HepG2 (cell line): ENCODE results near the gene B4GALT3. TPM values are rescaled to one million over a fixed set of nuclear protein-coding genes. Genes with fewer than 3 reads are reported as not detected.

ENCODE experiments used
- AHR ChIP-seq: IDR thresholded peaks from 2 replicates; pipeline ENCODE4 v1.6.1; 2018; ENCODE audit warnings: missing genetic modification reagents, missing compliant biosample characterization
- AKAP8 ChIP-seq: sonication (generic); formaldehyde crosslinking; IDR thresholded peaks from 2 replicates; pipeline ENCODE4 v1.5.1; 2020; ENCODE audit warnings: mild to moderate bottlenecking, missing genetic modification reagents
- BRD4 ChIP-seq: sonication (generic); formaldehyde crosslinking; IDR thresholded peaks from 2 replicates; pipeline ENCODE4 v1.4.0; 2020; ENCODE audit warnings: missing genetic modification reagents
- CSRNP1 ChIP-seq: sonication (generic); formaldehyde crosslinking; IDR thresholded peaks from 2 replicates; pipeline ENCODE4 v1.8.1; 2023; ENCODE audit warnings: mild to moderate bottlenecking, missing genetic modification reagents
- GABPA ChIP-seq, 2 experiments: IDR thresholded peaks; 2 replicates each; pipeline ENCODE4 v1.6.1; 2011 to 2016; ENCODE audit warnings: low read depth in 2 of 2, low read length in 1 of 2, missing biosample characterization in 1 of 2, missing genetic modification characterization in 1 of 2
- HDAC1 ChIP-seq: sonication (generic); formaldehyde crosslinking; IDR thresholded peaks from 2 replicates; pipeline ENCODE4 v1.5.1; 2020; ENCODE audit warnings: mild to moderate bottlenecking, missing genetic modification reagents
- MATR3 ChIP-seq: sonication (generic); formaldehyde crosslinking; IDR thresholded peaks from 2 replicates; pipeline ENCODE4 v1.4.0; 2020; ENCODE audit warnings: missing genetic modification reagents
- NAIF1 ChIP-seq: sonication (generic); formaldehyde crosslinking; IDR thresholded peaks from 2 replicates; pipeline ENCODE4 v1.5.0; 2020; ENCODE audit warnings: mild to moderate bottlenecking, missing genetic modification reagents, borderline replicate concordance
- NFAT5 ChIP-seq: sonication (generic); formaldehyde crosslinking; IDR thresholded peaks from 2 replicates; pipeline ENCODE4 v1.4.0; 2020; ENCODE audit warnings: missing genetic modification reagents
- PRMT3 ChIP-seq: sonication (generic); formaldehyde crosslinking; IDR thresholded peaks from 2 replicates; pipeline ENCODE4 v1.8.1; 2022; ENCODE audit warnings: low read depth, mild to moderate bottlenecking, moderate library complexity, missing genetic modification reagents, borderline replicate concordance
- RFX5 ChIP-seq: IDR thresholded peaks from 2 replicates; pipeline ENCODE4 v1.6.1; 2011; ENCODE audit warnings: low read depth, low read length, improper control_type of control experiment
- SP140L ChIP-seq: sonication (generic); formaldehyde crosslinking; IDR thresholded peaks from 2 replicates; pipeline ENCODE4 v1.4.0; 2020; ENCODE audit warnings: missing genetic modification reagents, borderline replicate concordance
- ZNF20 ChIP-seq: sonication (generic); formaldehyde crosslinking; IDR thresholded peaks from 2 replicates; pipeline ENCODE4 v1.4.0; 2020; ENCODE audit warnings: mild to moderate bottlenecking, moderate library complexity, missing genetic modification reagents
- ZNF253 ChIP-seq: sonication (generic); formaldehyde crosslinking; IDR thresholded peaks from 2 replicates; pipeline ENCODE4 v1.8.0; 2022; ENCODE audit warnings: mild to moderate bottlenecking, missing genetic modification reagents, borderline replicate concordance
- ZNF331 ChIP-seq: sonication (generic); formaldehyde crosslinking; IDR thresholded peaks from 2 replicates; pipeline ENCODE4 v1.4.0; 2020; ENCODE audit warnings: missing genetic modification reagents
- ZNF44 ChIP-seq: sonication (generic); formaldehyde crosslinking; IDR thresholded peaks from 2 replicates; pipeline ENCODE4 v1.5.1; 2020; ENCODE audit warnings: mild to moderate bottlenecking, missing genetic modification reagents
- ZUFSP ChIP-seq: sonication (generic); formaldehyde crosslinking; IDR thresholded peaks from 2 replicates; pipeline ENCODE4 v1.9.0; 2021; ENCODE audit warnings: missing genetic modification reagents, mild to moderate bottlenecking, borderline replicate concordance
- ZZZ3 ChIP-seq: sonication (generic); formaldehyde crosslinking; IDR thresholded peaks from 2 replicates; pipeline ENCODE4 v1.4.0; 2020; ENCODE audit warnings: missing genetic modification reagents, mild to moderate bottlenecking, borderline replicate concordance
- polyA plus RNA-seq, 8 experiments: library from polyadenylated mRNA; depleted of rRNA in 3 of 8; stranded (reverse) in 7 of 8; unstranded in 1 of 8; fragments of >200 nt; fragmentation: Illumina TruSeq in 4 of 8; extraction: Trizol in 4 of 8; gene quantifications; 2 replicates each; pipeline versions ENCODE4 v1.2.1 to v1.2.3, GENCODE V29; 2011 to 2016; ENCODE audit warnings: low read depth in 4 of 8, missing spikeins in 1 of 8, mixed read lengths in 1 of 8; ENCODE audit not compliant: insufficient read depth in 1 of 8
- total RNA-seq, 5 experiments: library from RNA; depleted of rRNA; stranded (reverse); fragments of >200 nt; fragmentation: Illumina TruSeq; extraction: Trizol; gene quantifications; 2 replicates each; pipeline ENCODE4 v1.2.3, GENCODE V29; 2016; ENCODE audit warnings: low read depth in 1 of 5
- TF ChIP-seq, protein P1 (sequence below): sonication (generic); formaldehyde crosslinking; IDR thresholded peaks from 2 replicates; pipeline ENCODE4 v1.5.0; 2020; ENCODE audit warnings: missing genetic modification reagents

Gene B4GALT3
- total and polyA plus RNA-seq, 2 of the 13 experiments (the other 11 are each of a cell fraction or from before 2014, with no cell fraction given), result 35.6 to 40.4 TPM

- TF ChIP-seq ZUFSP (CRISPR knock-in tag), result no peak
- no peak for TF ChIP-seq AHR (CRISPR knock-in tag)
- TF ChIP-seq RFX5, result no peak
- no peak for TF ChIP-seq NAIF1
- TF ChIP-seq ZZZ3 (CRISPR knock-in tag), result peak; percentile 65; the same call in 1 of the 2 replicates
- TF ChIP-seq SP140L (CRISPR knock-in tag), result peak; percentile 48; the same call in 1 of the 2 replicates
- TF ChIP-seq, protein P1, sequence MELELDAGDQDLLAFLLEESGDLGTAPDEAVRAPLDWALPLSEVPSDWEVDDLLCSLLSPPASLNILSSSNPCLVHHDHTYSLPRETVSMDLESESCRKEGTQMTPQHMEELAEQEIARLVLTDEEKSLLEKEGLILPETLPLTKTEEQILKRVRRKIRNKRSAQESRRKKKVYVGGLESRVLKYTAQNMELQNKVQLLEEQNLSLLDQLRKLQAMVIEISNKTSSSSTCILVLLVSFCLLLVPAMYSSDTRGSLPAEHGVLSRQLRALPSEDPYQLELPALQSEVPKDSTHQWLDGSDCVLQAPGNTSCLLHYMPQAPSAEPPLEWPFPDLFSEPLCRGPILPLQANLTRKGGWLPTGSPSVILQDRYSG, result 0 out of 2 replicates have a peak, but pooled peaks have one; percentile 6
- TF ChIP-seq HDAC1 (CRISPR knock-in tag), result no peak
- peak; percentile 89 for TF ChIP-seq CSRNP1 (CRISPR knock-in tag)
- no peak for TF ChIP-seq ZNF20 (CRISPR knock-in tag)
- TF ChIP-seq MATR3 (CRISPR knock-in tag), result no peak
- TF ChIP-seq NFAT5 (CRISPR knock-in tag), result 0 out of 2 replicates have a peak, but pooled peaks have one; percentile 31
- TF ChIP-seq PRMT3 (CRISPR knock-in tag), result no peak; the same call in 1 of the 2 replicates
- peak; percentile 90 for TF ChIP-seq GABPA (IDR thresholded peaks at IDR 0.05; ENCODE audit: low read depth, low read length)
- peak; percentile 98 for TF ChIP-seq GABPA (CRISPR knock-in tag; IDR thresholded peaks at IDR 0.05; ENCODE audit: low read depth)
- TF ChIP-seq ZNF44, result no peak
- TF ChIP-seq BRD4 (CRISPR knock-in tag), result peak; percentile 95
- TF ChIP-seq ZNF331 (CRISPR knock-in tag), result 0 out of 2 replicates have a peak, but pooled peaks have one; percentile 48
- no peak for TF ChIP-seq ZNF253
- TF ChIP-seq AKAP8, result no peak
These were observed 24.8 kb upstream of the B4GALT3 start, which contains the start of gene NDUFS2 (continued) for GRCh38 chr1:161201836-161202712.
